22Rv1 (cell line): ENCODE data around the gene MAGI1.

Source experiments
- ZFX ChIP-seq: fragments of 450-650 bp; IDR thresholded peaks from 2 replicates; pipeline ENCODE4 v1.6.1; 2017; ENCODE audit warnings: antibody characterized with exemption, borderline replicate concordance
- TF ChIP-seq, protein P1 (sequence below): fragments of 450-650 bp; IDR thresholded peaks from 2 replicates; pipeline ENCODE4 v1.5.1; 2017; ENCODE audit warnings: mild to moderate bottlenecking

DNA sequence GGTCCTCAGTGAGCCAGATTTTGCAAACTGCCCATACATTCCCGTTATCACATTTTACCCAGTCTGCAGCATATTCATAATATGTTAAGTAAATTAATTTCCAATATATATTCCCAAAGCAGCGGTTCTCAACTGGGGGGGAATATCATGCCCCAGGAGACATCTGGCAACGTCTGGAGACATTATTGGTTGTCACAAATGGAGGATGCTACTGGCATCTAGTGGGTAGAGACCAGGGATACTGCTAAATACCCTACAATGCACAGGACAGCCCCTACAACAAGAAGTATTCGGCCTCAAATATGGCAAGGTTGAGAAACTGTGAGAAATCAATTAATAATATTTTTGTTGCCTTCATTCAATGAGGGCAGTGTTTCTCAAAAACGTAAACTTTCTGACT lies 280.3 kb downstream of the MAGI1 start:
- TF ChIP-seq, protein P1, sequence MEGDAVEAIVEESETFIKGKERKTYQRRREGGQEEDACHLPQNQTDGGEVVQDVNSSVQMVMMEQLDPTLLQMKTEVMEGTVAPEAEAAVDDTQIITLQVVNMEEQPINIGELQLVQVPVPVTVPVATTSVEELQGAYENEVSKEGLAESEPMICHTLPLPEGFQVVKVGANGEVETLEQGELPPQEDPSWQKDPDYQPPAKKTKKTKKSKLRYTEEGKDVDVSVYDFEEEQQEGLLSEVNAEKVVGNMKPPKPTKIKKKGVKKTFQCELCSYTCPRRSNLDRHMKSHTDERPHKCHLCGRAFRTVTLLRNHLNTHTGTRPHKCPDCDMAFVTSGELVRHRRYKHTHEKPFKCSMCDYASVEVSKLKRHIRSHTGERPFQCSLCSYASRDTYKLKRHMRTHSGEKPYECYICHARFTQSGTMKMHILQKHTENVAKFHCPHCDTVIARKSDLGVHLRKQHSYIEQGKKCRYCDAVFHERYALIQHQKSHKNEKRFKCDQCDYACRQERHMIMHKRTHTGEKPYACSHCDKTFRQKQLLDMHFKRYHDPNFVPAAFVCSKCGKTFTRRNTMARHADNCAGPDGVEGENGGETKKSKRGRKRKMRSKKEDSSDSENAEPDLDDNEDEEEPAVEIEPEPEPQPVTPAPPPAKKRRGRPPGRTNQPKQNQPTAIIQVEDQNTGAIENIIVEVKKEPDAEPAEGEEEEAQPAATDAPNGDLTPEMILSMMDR, result no peak
- TF ChIP-seq ZFX, result no peak
